KMS-11 (cell line): ENCODE measurements around the gene MACROH2A1.

Experiments used
- H2AFZ ChIP-seq: fragments of 200-600 bp; sonication (generic); 2 replicates; pipeline ENCODE4 v1.6.1; 2016; ENCODE audit warnings: antibody characterized with exemption, mixed run types, low read depth
- H3K27ac ChIP-seq: fragments of 200-600 bp; sonication (generic); 2 replicates; pipeline ENCODE4 v1.6.1; 2016; ENCODE audit warnings: mild to moderate bottlenecking, mixed run types
- H3K27me3 ChIP-seq: fragments of 200-600 bp; sonication (generic); 2 replicates; pipeline ENCODE4 v1.6.1; 2017; ENCODE audit warnings: mild to moderate bottlenecking, low read depth, mixed run types, moderate library complexity; ENCODE audit not compliant: insufficient read depth
- H3K36me3 ChIP-seq: fragments of 200-600 bp; sonication (generic); 2 replicates; pipeline ENCODE4 v1.6.1; 2017; ENCODE audit warnings: mild to moderate bottlenecking, mixed run types; ENCODE audit not compliant: insufficient read depth
- H3K4me1 ChIP-seq: fragments of 200-600 bp; sonication (generic); 2 replicates; pipeline ENCODE4 v1.6.1; 2016; ENCODE audit warnings: mild to moderate bottlenecking, low read depth, mixed run types; ENCODE audit not compliant: poor library complexity, severe bottlenecking
- H3K4me2 ChIP-seq: fragments of 200-600 bp; sonication (generic); 2 replicates; pipeline ENCODE4 v1.7.0; 2016; ENCODE audit warnings: mild to moderate bottlenecking, mixed run types
- H3K4me3 ChIP-seq: fragments of 200-600 bp; sonication (generic); IDR thresholded peaks from 2 replicates; pipeline ENCODE4 v1.6.1; 2017; ENCODE audit warnings: low read depth, low read length, mixed read lengths; ENCODE audit not compliant: insufficient read depth
- H3K79me2 ChIP-seq: fragments of 200-600 bp; sonication (generic); 2 replicates; pipeline ENCODE4 v1.6.1; 2016; ENCODE audit warnings: low read depth, mixed run types; ENCODE audit not compliant: insufficient read depth
- H3K9ac ChIP-seq: fragments of 200-600 bp; sonication (generic); 2 replicates; pipeline ENCODE4 v1.6.1; 2016; ENCODE audit warnings: mild to moderate bottlenecking, mixed run types
- H4K20me1 ChIP-seq: fragments of 200-600 bp; sonication (generic); 2 replicates; pipeline ENCODE4 v1.6.1; 2016; ENCODE audit warnings: mild to moderate bottlenecking, mixed run types; ENCODE audit not compliant: insufficient read depth
- TF ChIP-seq, protein P1 (sequence below): fragments of 200-600 bp; sonication (generic); conservative IDR thresholded peaks from 2 replicates; pipeline ENCODE4 v1.6.1; 2017; ENCODE audit warnings: low read depth, mild to moderate bottlenecking, antibody characterized with exemption, low read length, moderate library complexity, mixed read lengths

The MACROH2A1 gene

DNA sequence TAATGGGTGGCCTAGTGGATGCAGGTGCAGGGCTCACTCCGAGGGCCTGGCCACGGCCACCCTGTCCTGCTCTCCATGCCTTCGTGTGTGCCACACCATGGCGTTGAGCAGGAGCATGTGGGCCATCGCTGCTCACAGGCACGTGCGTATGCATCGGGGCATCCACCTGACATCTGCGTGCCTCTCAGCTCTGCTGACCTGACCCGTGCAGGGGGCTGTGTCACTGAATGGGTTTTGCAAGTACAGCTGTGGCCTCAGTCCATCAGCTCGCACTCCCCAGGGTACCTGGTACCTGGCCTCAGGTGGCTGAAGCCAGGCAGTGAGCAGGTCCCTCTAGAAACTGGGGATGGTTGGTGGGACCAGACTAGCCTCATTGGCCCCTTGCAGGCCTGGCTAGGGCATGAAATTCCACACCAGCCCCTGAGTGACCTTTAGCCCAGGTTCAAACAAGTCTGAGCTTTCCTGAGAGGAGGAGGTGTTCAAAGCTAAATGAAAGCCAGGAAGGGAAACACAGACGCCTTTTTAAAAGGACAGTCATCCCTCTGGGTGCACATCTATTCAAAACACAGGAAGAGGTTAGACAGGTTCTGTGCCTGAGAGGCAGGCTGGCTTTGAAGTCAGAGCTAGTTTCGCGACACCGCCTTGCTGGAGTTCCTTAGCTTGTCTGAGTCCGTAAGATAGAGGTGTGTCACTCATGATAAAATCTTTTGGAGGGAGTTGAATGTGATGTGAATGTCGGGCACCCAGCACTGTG is 74.0 kb downstream of the MACROH2A1 start:
- Histone ChIP-seq H3K4me1 (no peaks in the 10 kb centered on the region), H3K27me3 (no peaks in the 10 kb centered on the region), H3K9ac (no peak overlapping the region), H3K79me2 (no peaks in the 10 kb centered on the region), H3K27ac (no peak overlapping the region), H3K4me2 (no peak overlapping the region), H4K20me1 (no peaks in the 10 kb centered on the region), H3K36me3 (no peaks in the 10 kb centered on the region), H3K4me3 (no peak overlapping the region), H2AFZ (no peak overlapping the region)
- TF ChIP-seq, protein P1, sequence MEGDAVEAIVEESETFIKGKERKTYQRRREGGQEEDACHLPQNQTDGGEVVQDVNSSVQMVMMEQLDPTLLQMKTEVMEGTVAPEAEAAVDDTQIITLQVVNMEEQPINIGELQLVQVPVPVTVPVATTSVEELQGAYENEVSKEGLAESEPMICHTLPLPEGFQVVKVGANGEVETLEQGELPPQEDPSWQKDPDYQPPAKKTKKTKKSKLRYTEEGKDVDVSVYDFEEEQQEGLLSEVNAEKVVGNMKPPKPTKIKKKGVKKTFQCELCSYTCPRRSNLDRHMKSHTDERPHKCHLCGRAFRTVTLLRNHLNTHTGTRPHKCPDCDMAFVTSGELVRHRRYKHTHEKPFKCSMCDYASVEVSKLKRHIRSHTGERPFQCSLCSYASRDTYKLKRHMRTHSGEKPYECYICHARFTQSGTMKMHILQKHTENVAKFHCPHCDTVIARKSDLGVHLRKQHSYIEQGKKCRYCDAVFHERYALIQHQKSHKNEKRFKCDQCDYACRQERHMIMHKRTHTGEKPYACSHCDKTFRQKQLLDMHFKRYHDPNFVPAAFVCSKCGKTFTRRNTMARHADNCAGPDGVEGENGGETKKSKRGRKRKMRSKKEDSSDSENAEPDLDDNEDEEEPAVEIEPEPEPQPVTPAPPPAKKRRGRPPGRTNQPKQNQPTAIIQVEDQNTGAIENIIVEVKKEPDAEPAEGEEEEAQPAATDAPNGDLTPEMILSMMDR: no peak

DNA sequence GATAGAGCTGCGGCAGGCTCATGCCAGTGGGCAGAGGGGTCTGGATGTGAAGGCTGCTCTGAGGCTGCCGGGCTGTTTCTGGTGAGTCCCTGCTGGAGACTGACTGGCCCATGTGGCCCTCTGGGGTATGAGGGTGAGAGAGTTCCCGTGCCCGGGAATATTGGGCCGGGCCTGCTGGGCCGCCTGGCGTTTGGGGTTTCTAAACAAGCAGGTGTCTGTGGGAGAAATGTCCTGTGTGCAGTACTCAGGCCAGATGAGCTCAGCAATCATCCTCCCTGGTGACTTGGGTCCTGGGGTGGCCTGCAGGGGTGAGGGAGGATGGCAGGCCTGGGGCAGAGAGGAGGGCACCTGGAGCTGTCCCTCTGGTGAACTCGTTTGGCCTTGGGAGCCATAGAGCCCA is 74.9 kb downstream of the MACROH2A1 start:
- Histone ChIP-seq H3K4me3 (no peak overlapping the region), H3K79me2 (no peaks in the 10 kb centered on the region), H3K27ac (no peak overlapping the region), H3K4me2 (no peak overlapping the region), H3K4me1 (no peaks in the 10 kb centered on the region), H3K9ac (no peak overlapping the region), H2AFZ (no peak overlapping the region), H3K36me3 (no peaks in the 10 kb centered on the region), H4K20me1 (no peaks in the 10 kb centered on the region), H3K27me3 (no peaks in the 10 kb centered on the region)
- TF ChIP-seq, protein P1: no peak

DNA sequence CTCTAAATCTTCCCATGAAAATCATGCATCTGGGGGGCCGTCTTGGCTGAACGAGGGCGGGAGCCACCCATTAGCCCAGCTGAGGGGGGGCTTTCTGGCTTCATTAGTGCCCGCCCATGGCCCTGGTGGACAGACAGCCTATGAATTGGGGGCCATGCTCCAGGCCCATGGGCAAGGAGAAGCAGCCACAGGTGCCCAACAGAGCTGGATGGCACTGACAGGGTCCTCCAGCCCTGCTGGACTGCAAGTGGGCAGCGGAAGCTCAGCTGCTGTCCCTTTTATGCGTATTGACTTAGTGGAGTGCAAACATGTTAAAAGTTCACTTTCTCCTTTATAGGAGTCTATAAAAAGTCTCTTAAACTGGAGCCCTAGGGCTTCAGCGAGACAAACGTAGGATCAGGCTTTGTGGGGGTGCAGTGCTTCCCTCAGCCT is 75.3 kb downstream of the MACROH2A1 start:
- Histone ChIP-seq H3K36me3 (no peaks in the 10 kb centered on the region), H2AFZ (no peak overlapping the region), H3K4me1 (no peaks in the 10 kb centered on the region), H3K9ac (no peak overlapping the region), H3K4me3 (no peak overlapping the region), H3K27ac (no peak overlapping the region), H3K4me2 (no peak overlapping the region), H4K20me1 (no peaks in the 10 kb centered on the region), H3K79me2 (no peaks in the 10 kb centered on the region), H3K27me3 (no peaks in the 10 kb centered on the region)
- TF ChIP-seq, protein P1: no peak

- no peaks in the 10 kb centered on the region for H3K79me2 ChIP-seq
- H3K4me2 ChIP-seq: no peak overlapping the region
- no peak overlapping the region for H3K4me3 ChIP-seq
- TF ChIP-seq, protein P1: no peak
- H3K9ac ChIP-seq: no peak overlapping the region
- H3K27me3 ChIP-seq: no peaks in the 10 kb centered on the region
- no peaks in the 10 kb centered on the region for H3K4me1 ChIP-seq
- H3K27ac ChIP-seq: no peak overlapping the region
- no peak overlapping the region for H2AFZ ChIP-seq
- H3K36me3 ChIP-seq: no peaks in the 10 kb centered on the region
- H4K20me1 ChIP-seq: no peaks in the 10 kb centered on the region
Observed at GRCh38 chr5:135323227-135323626, 75.8 kb downstream of the MACROH2A1 start.
